ENCODE data around the gene MLLT3.

Gene MLLT3

DNA sequence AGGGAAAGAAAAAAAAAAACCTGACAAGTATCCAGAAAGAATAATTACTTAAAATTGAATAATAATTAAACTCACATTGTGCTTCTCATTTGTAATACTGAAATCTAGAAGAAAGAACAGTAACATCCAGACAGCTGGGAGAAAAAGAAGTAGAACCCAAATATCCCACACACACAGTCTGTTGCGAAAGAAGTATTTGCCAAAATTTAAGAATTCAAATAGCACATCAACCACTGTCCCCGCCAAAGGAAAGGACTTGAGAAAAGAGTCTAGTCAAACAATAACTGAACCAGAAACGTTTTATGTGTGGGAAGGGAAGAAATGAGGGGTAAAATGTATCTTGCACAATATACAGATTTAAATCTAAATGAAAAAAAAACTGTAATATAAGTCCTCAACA, 202.8 kb downstream of the MLLT3 start:
- no peak overlapping the region for H3K27ac ChIP-seq
- no peak overlapping the region for H3K4me3 ChIP-seq (ENCODE audit: low read depth, low read length)
- no peak for DNase-seq
- no peak for TF ChIP-seq CTCF (IDR thresholded peaks at IDR 0.05; ENCODE audit: low read depth, low read length)
- no peaks in the 10 kb centered on the region for H3K27me3 ChIP-seq (ENCODE audit: insufficient read depth, low read depth, severe bottlenecking)
- no peaks in the 10 kb centered on the region for H3K9me3 ChIP-seq (ENCODE audit: severe bottlenecking)
- H3K36me3 ChIP-seq = no peaks in the 10 kb centered on the region

DNA sequence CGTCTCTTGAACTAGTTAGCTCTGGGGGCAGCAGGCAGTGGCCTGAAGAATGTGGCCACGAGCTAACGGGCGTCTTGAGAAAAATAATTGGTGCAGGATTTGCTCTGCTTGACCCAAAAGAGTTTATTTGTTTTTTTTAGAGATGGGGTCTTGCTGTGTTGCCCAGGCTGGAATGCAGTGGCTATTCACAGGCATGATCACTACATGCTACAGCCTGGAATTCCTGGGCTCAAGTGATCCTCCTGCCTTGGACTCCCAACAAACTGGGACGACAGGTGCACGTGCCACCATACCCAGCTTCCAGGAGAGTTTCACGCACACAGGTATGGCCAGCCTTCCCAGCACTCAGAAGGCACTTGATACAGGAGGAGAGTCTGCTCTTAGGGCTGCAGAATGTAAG, 203.8 kb downstream of the MLLT3 start:
- no peak for TF ChIP-seq CTCF (IDR thresholded peaks at IDR 0.05; ENCODE audit: low read depth, low read length)
- no peak for DNase-seq
- Histone ChIP-seq H3K27me3 (ENCODE audit: insufficient read depth, low read depth, severe bottlenecking) (no peaks in the 10 kb centered on the region), H3K27ac (no peak overlapping the region), H3K4me3 (ENCODE audit: low read depth, low read length) (no peak overlapping the region), H3K9me3 (ENCODE audit: severe bottlenecking) (no peaks in the 10 kb centered on the region), H3K36me3 (no peaks in the 10 kb centered on the region)

GRCh38 chr9:20417373-20418080, 204.8 kb downstream of the MLLT3 start:
- no peaks in the 10 kb centered on the region for H3K9me3 ChIP-seq (ENCODE audit: severe bottlenecking)
- no peak overlapping the region for H3K27ac ChIP-seq
- no peaks in the 10 kb centered on the region for H3K27me3 ChIP-seq (ENCODE audit: insufficient read depth, low read depth, severe bottlenecking)
- TF ChIP-seq CTCF (IDR thresholded peaks at IDR 0.05; ENCODE audit: low read depth, low read length) = no peak
- H3K4me3 ChIP-seq (ENCODE audit: low read depth, low read length) = no peak overlapping the region
- no peaks in the 10 kb centered on the region for H3K36me3 ChIP-seq
- no peak for DNase-seq

DNA sequence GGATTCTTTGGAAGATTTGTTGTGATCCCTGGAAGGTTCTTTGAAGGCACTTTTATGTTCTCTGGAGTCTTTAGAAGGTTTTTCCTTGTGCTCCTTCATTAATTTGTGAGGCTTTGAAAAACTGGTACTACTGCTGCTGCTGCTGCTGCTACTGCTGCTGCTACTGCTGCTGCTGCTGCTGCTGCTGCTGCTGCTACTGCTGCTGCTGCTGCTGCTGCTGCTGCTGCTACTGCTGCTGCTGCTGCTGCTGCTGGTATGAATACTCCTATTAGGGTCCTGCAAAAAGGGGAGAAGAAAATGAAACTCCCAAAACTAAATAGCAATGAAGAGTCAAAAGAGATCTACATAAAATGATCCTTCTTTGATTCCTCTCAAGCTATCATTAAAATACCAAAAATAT, 208.1 kb downstream of the MLLT3 start:
- no peaks in the 10 kb centered on the region for H3K36me3 ChIP-seq
- no peak for DNase-seq

GRCh38 chr9:20409321-20410092, 212.8 kb downstream of the MLLT3 start:
- no peaks in the 10 kb centered on the region for H3K27me3 ChIP-seq (ENCODE audit: insufficient read depth, low read depth, severe bottlenecking)
- no peak overlapping the region for H3K27ac ChIP-seq
- no peak overlapping the region for H3K4me3 ChIP-seq (ENCODE audit: low read depth, low read length)
- no peaks in the 10 kb centered on the region for H3K9me3 ChIP-seq (ENCODE audit: severe bottlenecking)
- no peaks in the 10 kb centered on the region for H3K36me3 ChIP-seq
- DNase-seq = no peak
- TF ChIP-seq CTCF (IDR thresholded peaks at IDR 0.05; ENCODE audit: low read depth, low read length) = no peak

More for the DNA sequence above, 208.1 kb downstream of the MLLT3 start:
- Histone ChIP-seq H3K27me3 (ENCODE audit: insufficient read depth, low read depth, severe bottlenecking) (no peaks in the 10 kb centered on the region), H3K27ac (no peak overlapping the region), H3K4me3 (ENCODE audit: low read depth, low read length) (no peak overlapping the region), H3K9me3 (ENCODE audit: severe bottlenecking) (no peaks in the 10 kb centered on the region)
- TF ChIP-seq CTCF (IDR thresholded peaks at IDR 0.05; ENCODE audit: low read depth, low read length) = no peak

Data from WERI-Rb-1 (cell line).